H9 (cell line): Measurements from ENCODE around the gene CLEC16A. TPM values are rescaled to one million over a fixed set of nuclear protein-coding genes. Genes with fewer than 3 reads are reported as not detected.

Source experiments
- DNase-seq: peaks from one replicate; pipeline ENCODE4 v3.0.0-alpha.2; 2017
- H2AFZ ChIP-seq: one replicate; pipeline ENCODE4 v1.6.1; 2013; ENCODE audit warnings: mild to moderate bottlenecking, low read length, control low read depth, moderate library complexity
- H2AK5ac ChIP-seq: 2 replicates; pipeline ENCODE4 v1.6.1; 2013; ENCODE audit warnings: low read length, control low read depth, mixed read lengths; ENCODE audit not compliant: insufficient read length
- H2BK120ac ChIP-seq: one replicate; pipeline ENCODE4 v1.6.1; 2013; ENCODE audit warnings: low read depth, mild to moderate bottlenecking, low read length, control low read depth, inconsistent platforms; ENCODE audit not compliant: poor library complexity, severe bottlenecking
- H2BK12ac ChIP-seq: 2 replicates; pipeline ENCODE4 v1.6.1; 2013; ENCODE audit warnings: low read length, control low read depth, mixed read lengths, low read depth; ENCODE audit not compliant: insufficient read length
- H2BK15ac ChIP-seq: 2 replicates; pipeline ENCODE4 v1.6.1; 2013; ENCODE audit warnings: low read depth, low read length, control low read depth
- H2BK20ac ChIP-seq: one replicate; pipeline ENCODE4 v1.6.1; 2013; ENCODE audit warnings: low read depth, mild to moderate bottlenecking, low read length, control low read depth, inconsistent platforms; ENCODE audit not compliant: poor library complexity, severe bottlenecking
- H2BK5ac ChIP-seq: 2 replicates; pipeline ENCODE4 v1.6.1; 2013; ENCODE audit warnings: low read length, control low read depth, mixed read lengths; ENCODE audit not compliant: insufficient read length
- H3K14ac ChIP-seq: 2 replicates; pipeline ENCODE4 v1.6.1; 2013; ENCODE audit warnings: low read length, control low read depth; ENCODE audit not compliant: insufficient read depth
- H3K18ac ChIP-seq: 2 replicates; pipeline ENCODE4 v1.6.1; 2013; ENCODE audit warnings: low read depth, mild to moderate bottlenecking, mixed read lengths, low read length, control low read depth; ENCODE audit not compliant: insufficient read length
- H3K23ac ChIP-seq: 2 replicates; pipeline ENCODE4 v1.6.1; 2013; ENCODE audit warnings: low read length, control low read depth, mixed read lengths, low read depth; ENCODE audit not compliant: insufficient read length
- H3K23me2 ChIP-seq: 2 replicates; pipeline ENCODE4 v1.6.1; 2013; ENCODE audit warnings: low read depth, mild to moderate bottlenecking, mixed read lengths, low read length, control low read depth; ENCODE audit not compliant: insufficient read length, poor library complexity, severe bottlenecking
- H3K27ac ChIP-seq: 2 replicates; pipeline ENCODE4 v1.5.1; 2013; ENCODE audit warnings: low read length, control low read depth, mixed read lengths, low read depth; ENCODE audit not compliant: insufficient read length
- H3K27me3 ChIP-seq: 2 replicates; pipeline ENCODE4 v1.6.1; 2013; ENCODE audit warnings: low read length, control low read depth, inconsistent platforms; ENCODE audit not compliant: insufficient read depth
- H3K4ac ChIP-seq: 2 replicates; pipeline ENCODE4 v1.6.1; 2013; ENCODE audit warnings: low read depth, mild to moderate bottlenecking, control low read depth, inconsistent platforms, low read length, moderate library complexity
- H3K4me1 ChIP-seq: 2 replicates; pipeline ENCODE4 v1.6.1; 2013; ENCODE audit warnings: low read length, control low read depth, inconsistent platforms; ENCODE audit not compliant: insufficient read depth
- H3K4me2 ChIP-seq: 2 replicates; pipeline ENCODE4 v1.6.1; 2013; ENCODE audit warnings: low read length, control low read depth, mixed read lengths; ENCODE audit not compliant: insufficient read length, insufficient read depth
- H3K56ac ChIP-seq: 2 replicates; pipeline ENCODE4 v1.6.1; 2013; ENCODE audit warnings: low read depth, mild to moderate bottlenecking, mixed read lengths, low read length, control low read depth; ENCODE audit not compliant: insufficient read length
- H3K79me1 ChIP-seq: 2 replicates; pipeline ENCODE4 v1.6.1; 2013; ENCODE audit warnings: low read depth, mild to moderate bottlenecking, moderate library complexity, low read length, control low read depth, inconsistent platforms; ENCODE audit not compliant: insufficient read depth, poor library complexity, severe bottlenecking
- H3K79me2 ChIP-seq: 2 replicates; pipeline ENCODE4 v1.6.1; 2013; ENCODE audit warnings: low read length, control low read depth, inconsistent platforms; ENCODE audit not compliant: insufficient read depth
- H3K9ac ChIP-seq: 2 replicates; pipeline ENCODE4 v1.6.1; 2013; ENCODE audit warnings: low read length, control low read depth, mixed read lengths; ENCODE audit not compliant: insufficient read length; ENCODE audit errors: extremely low read depth
- H3K9me3 ChIP-seq: one replicate; pipeline ENCODE4 v1.6.1; 2013; ENCODE audit warnings: low read depth, low read length, inconsistent platforms; ENCODE audit not compliant: control insufficient read depth
- H3T11ph ChIP-seq: one replicate; pipeline ENCODE4 v1.6.1; 2013; ENCODE audit warnings: mild to moderate bottlenecking, low read length, control low read depth, inconsistent platforms
- H4K20me1 ChIP-seq: one replicate; pipeline ENCODE4 v1.6.1; 2013; ENCODE audit not compliant: control insufficient read depth, insufficient read length, insufficient read depth
- H4K5ac ChIP-seq: 2 replicates; pipeline ENCODE4 v1.6.1; 2013; ENCODE audit warnings: low read depth, mild to moderate bottlenecking, mixed read lengths, low read length, control low read depth; ENCODE audit not compliant: insufficient read length
- H4K8ac ChIP-seq: replicated peaks from 2 replicates; pipeline ENCODE4 v1.6.1; 2013; ENCODE audit warnings: low read length, control low read depth, mixed read lengths, low read depth; ENCODE audit not compliant: insufficient read length
- H4K91ac ChIP-seq: 2 replicates; pipeline ENCODE4 v1.6.1; 2013; ENCODE audit warnings: low read depth, mild to moderate bottlenecking, moderate library complexity, mixed read lengths, low read length, control low read depth; ENCODE audit not compliant: insufficient read length
- H3K27ac Mint-ChIP-seq, 3 experiments: 2 replicates in 2 of 3; 3 replicates in 1 of 3; pipeline ENCODE4 v1.8.0; 2020 to 2021; ENCODE audit warnings: mixed read lengths in 3 of 3, mild to moderate bottlenecking in 1 of 3, moderate library complexity in 1 of 3
- H3K27me3 Mint-ChIP-seq: 2 replicates; pipeline ENCODE4 v1.8.0; 2021; ENCODE audit warnings: low read depth, mild to moderate bottlenecking, moderate library complexity, mixed read lengths
- H3K36me3 Mint-ChIP-seq, 3 experiments: 2 replicates in 2 of 3; 3 replicates in 1 of 3; pipeline ENCODE4 v1.8.0; 2020 to 2021; ENCODE audit warnings: low read depth in 3 of 3, mixed read lengths in 3 of 3; ENCODE audit not compliant: insufficient read depth in 1 of 3
- H3K4me1 Mint-ChIP-seq, 2 experiments: 2 replicates each; pipeline ENCODE4 v1.8.0; 2020; ENCODE audit warnings: mixed read lengths in 2 of 2
- H3K4me3 Mint-ChIP-seq, 2 experiments: 2 replicates in 1 of 2; 3 replicates in 1 of 2; pipeline ENCODE4 v1.8.0; 2020 to 2021; ENCODE audit warnings: mild to moderate bottlenecking in 2 of 2, mixed read lengths in 2 of 2, moderate library complexity in 1 of 2
- H3K9me3 Mint-ChIP-seq, 2 experiments: 2 replicates in 1 of 2; 3 replicates in 1 of 2; pipeline ENCODE4 v1.8.0; 2020; ENCODE audit warnings: mild to moderate bottlenecking in 2 of 2, mixed read lengths in 2 of 2, moderate library complexity in 1 of 2
- WGBS: extraction: QIAGEN DNeasy Blood & Tissue Kit; methylation state at CpG from one replicate; pipeline ENCODE4 v1.1.7; 2013; ENCODE audit warnings: missing lambda C conversion rate, low lambda C conversion rate, mixed read lengths; ENCODE audit not compliant: insufficient read length; ENCODE audit errors: extremely low coverage; 5-methylcytosine and 5-hydroxymethylcytosine counted together
- total RNA-seq: library from RNA; stranded (reverse); gene quantifications from 2 replicates; pipeline ENCODE4 v1.2.1, GENCODE V29; 2021
- TF ChIP-seq, protein P1 (sequence below): fragments of 200-600 bp; sonication (generic); conservative IDR thresholded peaks from 3 replicates; pipeline ENCODE4 v1.8.0; 2021; ENCODE audit warnings: antibody characterized with exemption, mild to moderate bottlenecking

CLEC16A gene
- total RNA-seq, 1 experiment from 2014 or later, result 15.2 TPM

DNA sequence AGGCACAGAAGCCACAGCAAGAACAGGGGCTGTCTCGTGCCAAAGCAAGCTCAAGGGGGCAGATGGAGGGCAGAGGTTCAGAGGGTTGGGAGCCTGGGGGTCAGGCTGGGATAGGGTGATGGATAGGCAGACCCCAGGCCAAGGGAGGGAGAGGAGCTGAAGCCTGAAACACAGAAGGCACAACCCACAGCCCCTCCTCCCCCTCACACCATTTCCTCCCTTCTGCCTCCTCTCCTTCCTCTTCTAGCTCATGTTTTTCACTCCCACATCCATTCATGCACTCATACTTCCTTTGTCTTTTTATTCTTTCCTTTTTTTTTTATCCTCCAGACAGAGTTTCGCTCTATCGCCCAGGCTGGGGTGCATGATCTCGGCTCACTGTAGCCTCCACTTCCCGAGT lies 250.5 kb downstream of the CLEC16A start:
- H4K8ac ChIP-seq, result no peak overlapping the region
- H3K9ac ChIP-seq, result no peak overlapping the region
- H2AFZ ChIP-seq, result no peak overlapping the region
- no peak overlapping the region for H3K23ac ChIP-seq
- no peak overlapping the region for H3K18ac ChIP-seq
- H2BK120ac ChIP-seq, result no peak overlapping the region
- peaks cover 3% of the 10 kb centered on the region for H3K4me1 ChIP-seq
- no peak overlapping the region for H2BK5ac ChIP-seq
- peaks cover 0 to 3% of the 10 kb centered on the region in 2 experiments; a peak in 1 of 5 replicates for H3K9me3 Mint-ChIP-seq
- no peak for DNase-seq
- no peak overlapping the region for H3K27ac Mint-ChIP-seq
- H2AK5ac ChIP-seq, result no peak overlapping the region
- H3K36me3 Mint-ChIP-seq, result no peaks in the 10 kb centered on the region; a peak in 1 of 7 replicates
- no peaks in the 10 kb centered on the region for H3K23me2 ChIP-seq
- H3K56ac ChIP-seq, result no peak overlapping the region
- no peaks in the 10 kb centered on the region for H3K79me2 ChIP-seq
- no peaks in the 10 kb centered on the region for H3K9me3 ChIP-seq
- no peak overlapping the region for H3K4ac ChIP-seq
- no peaks in the 10 kb centered on the region for H4K20me1 ChIP-seq
- H4K91ac ChIP-seq, result no peak overlapping the region
- H3K27me3 ChIP-seq, result no peaks in the 10 kb centered on the region
- no CpG with 5 or more reads among the region's 5 CpGs for WGBS
- no peak overlapping the region for H2BK12ac ChIP-seq
- H3K27ac ChIP-seq, result no peak overlapping the region
- no peak overlapping the region for H4K5ac ChIP-seq
- no peak overlapping the region for H3K4me2 ChIP-seq
- no peak overlapping the region for H3K4me3 Mint-ChIP-seq
- TF ChIP-seq, protein P1, sequence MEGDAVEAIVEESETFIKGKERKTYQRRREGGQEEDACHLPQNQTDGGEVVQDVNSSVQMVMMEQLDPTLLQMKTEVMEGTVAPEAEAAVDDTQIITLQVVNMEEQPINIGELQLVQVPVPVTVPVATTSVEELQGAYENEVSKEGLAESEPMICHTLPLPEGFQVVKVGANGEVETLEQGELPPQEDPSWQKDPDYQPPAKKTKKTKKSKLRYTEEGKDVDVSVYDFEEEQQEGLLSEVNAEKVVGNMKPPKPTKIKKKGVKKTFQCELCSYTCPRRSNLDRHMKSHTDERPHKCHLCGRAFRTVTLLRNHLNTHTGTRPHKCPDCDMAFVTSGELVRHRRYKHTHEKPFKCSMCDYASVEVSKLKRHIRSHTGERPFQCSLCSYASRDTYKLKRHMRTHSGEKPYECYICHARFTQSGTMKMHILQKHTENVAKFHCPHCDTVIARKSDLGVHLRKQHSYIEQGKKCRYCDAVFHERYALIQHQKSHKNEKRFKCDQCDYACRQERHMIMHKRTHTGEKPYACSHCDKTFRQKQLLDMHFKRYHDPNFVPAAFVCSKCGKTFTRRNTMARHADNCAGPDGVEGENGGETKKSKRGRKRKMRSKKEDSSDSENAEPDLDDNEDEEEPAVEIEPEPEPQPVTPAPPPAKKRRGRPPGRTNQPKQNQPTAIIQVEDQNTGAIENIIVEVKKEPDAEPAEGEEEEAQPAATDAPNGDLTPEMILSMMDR, result no peak
- H2BK20ac ChIP-seq, result no peak overlapping the region
- no peaks in the 10 kb centered on the region for H3K79me1 ChIP-seq
- no peak overlapping the region for H3K14ac ChIP-seq
- peaks cover 11% of the 10 kb centered on the region for H3K27me3 Mint-ChIP-seq
- H3K4me1 Mint-ChIP-seq, result peaks cover 12 to 19% of the 10 kb centered on the region in 2 experiments
- H2BK15ac ChIP-seq, result no peak overlapping the region
- no peak overlapping the region for H3T11ph ChIP-seq
